ENCODE results near the gene KIF12. TPM values are rescaled to one million over a fixed set of nuclear protein-coding genes. Genes with fewer than 3 reads are reported as not detected.

The KIF12 gene
- total and polyA plus RNA-seq, 2 of the 8 experiments (the other 6 are each of a cell fraction or from before 2014, with no cell fraction given) = 2.9 to 3.9 TPM

- TF ChIP-seq SIN3A (conservative IDR thresholded peaks at IDR 0.05 in 1 of 2, IDR thresholded peaks at IDR 0.05 in 1 of 2; ENCODE audit: low read depth in 1 of 2, low read length in 2 of 2) (no peak), GTF2F1 (IDR thresholded peaks at IDR 0.05; ENCODE audit: borderline replicate concordance, low read depth, low read length) (no peak), SIX5 (IDR thresholded peaks at IDR 0.05; ENCODE audit: low read depth, low read length) (no peak), TAF1 (IDR thresholded peaks at IDR 0.05; ENCODE audit: low read depth, low read length) (no peak)
Measured at GRCh38 chr9:114096866-114097612, 2.1 kb downstream of the KIF12 start (continued).

Measured in H1 (cell line).